ENCODE data around the gene TAPT1. TPM values are rescaled to one million over a fixed set of nuclear protein-coding genes. Genes with fewer than 3 reads are reported as not detected.

Gene TAPT1
- total and polyA plus RNA-seq, 9 of the 15 experiments (the other 6 are each of a cell fraction or from before 2014, with no cell fraction given) = 1.6 to 36.7 (median 20.7) TPM

GRCh38 chr4:16253127-16253960 lies 27.1 kb upstream of the TAPT1 start:
- CTCF ChIA-PET (ENCODE audit: low intra/inter-chr PET ratio) = no interaction called here
- Histone ChIP-seq H3K9me3 (replicated peaks; ENCODE audit: control insufficient read depth, insufficient read depth, low read depth, low read length) (no peaks in the 10 kb centered on the region; the same call in 1 of the 2 replicates), H3K36me3 (ENCODE audit: control insufficient read depth, insufficient read depth, low read length) (no peaks in the 10 kb centered on the region), H3K9ac (ENCODE audit: insufficient read depth in 1 of 2, low read depth in 2 of 2, low read length in 2 of 2) (no peak overlapping the region), H3K9me1 (ENCODE audit: control insufficient read depth, insufficient read depth, low read length) (no peaks in the 10 kb centered on the region), H3K4me2 (ENCODE audit: insufficient read depth, low read length) (no peak overlapping the region), H2AFZ (ENCODE audit: low read depth, low read length) (no peak overlapping the region), H3K4me1 (replicated peaks in 1 of 2; ENCODE audit: control insufficient read depth in 2 of 2, insufficient read depth in 2 of 2, low read length in 2 of 2) (no peaks in the 10 kb centered on the region; a peak in 1 of 5 replicates), H4K20me1 (replicated peaks; ENCODE audit: control insufficient read depth, insufficient read depth, low read length) (no peaks in the 10 kb centered on the region), H3K27ac (ENCODE audit: extremely low read depth, low read depth, low read length) (no peak overlapping the region), H3K27me3 (ENCODE audit: control insufficient read depth in 2 of 2, insufficient read depth in 2 of 2, low read length in 2 of 2) (peaks cover 0 to 5% of the 10 kb centered on the region in 2 experiments; a peak in 1 of 5 replicates), H3K4me3 (no peak overlapping the region), H3K79me2 (ENCODE audit: control insufficient read depth, insufficient read depth, low read length) (no peaks in the 10 kb centered on the region)
- BruUV-seq (replicated peaks) = no TSS peak
- POLR2A ChIA-PET = no interaction called here
- TF ChIP-seq HCFC1 (IDR thresholded peaks at IDR 0.05; ENCODE audit: low read depth, low read length) = no peak
- no peak for TF ChIP-seq ZBTB26 (CRISPR knock-in tag; IDR thresholded peaks at IDR 0.05)
- no peak for TF ChIP-seq XRCC4 (IDR thresholded peaks at IDR 0.05; ENCODE audit: extremely low read depth, insufficient read depth, insufficient read length)
- no peak for TF ChIP-seq ZBTB49 (CRISPR knock-in tag; IDR thresholded peaks at IDR 0.05; ENCODE audit: borderline replicate concordance)
- TF ChIP-seq EHMT2 (IDR thresholded peaks at IDR 0.05) = no peak
- TF ChIP-seq SNAPC5 (CRISPR knock-in tag; IDR thresholded peaks at IDR 0.05) = no peak
- TF ChIP-seq MCM5 (IDR thresholded peaks at IDR 0.05; ENCODE audit: low read depth) = no peak
- TF ChIP-seq MTA2 (IDR thresholded peaks at IDR 0.05; ENCODE audit: low read depth) = no peak
- no peak for TF ChIP-seq TCF15 (CRISPR knock-in tag; IDR thresholded peaks at IDR 0.05)
- no peak for TF ChIP-seq NFIX (CRISPR knock-in tag; IDR thresholded peaks at IDR 0.05; ENCODE audit: low read depth)
- TF ChIP-seq ZNF512 (tag; IDR thresholded peaks at IDR 0.05) = no peak
- intact Hi-C loops (cut with micrococcal nuclease) = no loop called here
- no peak for FAIRE-seq
- in situ Hi-C loops (cut with MboI) = loop anchor here (25.0 kb wide), 1 partner anchor 441 kb away; no protein-coding TSS in a partner anchor
- no peak for ATAC-seq
- DNase-seq (ENCODE audit: extremely low read depth in 1 of 4, low spot score in 3 of 4) = no peak
- WGBS (ENCODE audit: insufficient coverage, low coverage, missing lambda C conversion rate) = 6% methylated on average over 2 of the region's 2 CpGs

All from K562 (cell line).